Keratinocyte (primary cell): ENCODE data around the gene HELT. TPM values are rescaled to one million over a fixed set of nuclear protein-coding genes. Genes with fewer than 3 reads are reported as not detected.

Experiments
- DNase-seq: peaks from one replicate; pipeline ENCODE4 v3.0.0-alpha.2; 2011; ENCODE audit warnings: low read depth, missing footprints, low spot score
- FAIRE-seq: peaks from 2 replicates; lab custom pipeline; 2011; peaks lifted over from hg19 to GRCh38; lab: Jason Lieb, UNC
- H2AFZ ChIP-seq: 2 replicates; pipeline ENCODE4 v1.6.0; 2012; ENCODE audit warnings: low read length, control low read depth, inconsistent platforms; ENCODE audit not compliant: control insufficient read depth
- H3K27ac ChIP-seq: 2 replicates; pipeline ENCODE4 v1.5.1; 2011; ENCODE audit warnings: low read length; ENCODE audit not compliant: control insufficient read depth, insufficient read depth
- H3K27me3 ChIP-seq: 3 replicates; pipeline ENCODE4 v1.6.0; 2011; ENCODE audit warnings: low read length; ENCODE audit not compliant: control insufficient read depth, insufficient read depth; ENCODE audit errors: extremely low read depth
- H3K36me3 ChIP-seq, 2 experiments: 2 replicates in 1 of 2; 3 replicates in 1 of 2; pipeline ENCODE4 v1.5.1; 2011; ENCODE audit warnings: low read length in 2 of 2, mild to moderate bottlenecking in 1 of 2; ENCODE audit not compliant: control insufficient read depth in 2 of 2, insufficient read depth in 2 of 2; ENCODE audit errors: extremely low read depth in 1 of 2
- H3K4me1 ChIP-seq: 3 replicates; pipeline ENCODE4 v1.5.1; 2011; ENCODE audit warnings: low read length; ENCODE audit not compliant: control insufficient read depth, insufficient read depth; ENCODE audit errors: extremely low read depth
- H3K4me2 ChIP-seq: 3 replicates; pipeline ENCODE4 v1.6.0; 2011; ENCODE audit warnings: low read depth, low read length; ENCODE audit not compliant: control insufficient read depth, insufficient read depth; ENCODE audit errors: extremely low read depth
- H3K4me3 ChIP-seq, 3 experiments: fragments of 200-600 bp in 1 of 3; sonication (generic) in 1 of 3; 2 replicates in 2 of 3; 3 replicates in 1 of 3; pipeline ENCODE4 v1.5.1; 2011 to 2016; ENCODE audit warnings: low read length in 3 of 3, mild to moderate bottlenecking in 3 of 3, control low read depth in 2 of 3, inconsistent platforms in 1 of 3, low read depth in 1 of 3, mixed read lengths in 1 of 3, mixed run types in 1 of 3, moderate library complexity in 1 of 3; ENCODE audit not compliant: control insufficient read depth in 2 of 3, insufficient read depth in 2 of 3; ENCODE audit errors: extremely low read depth in 1 of 3
- H3K79me2 ChIP-seq: 2 replicates; pipeline ENCODE4 v1.6.0; 2012; ENCODE audit warnings: low read length; ENCODE audit not compliant: control insufficient read depth, insufficient read depth
- H3K9ac ChIP-seq: 3 replicates; pipeline ENCODE4 v1.6.0; 2011; ENCODE audit warnings: low read length; ENCODE audit not compliant: control insufficient read depth, insufficient read depth; ENCODE audit errors: extremely low read depth
- H3K9me1 ChIP-seq: 3 replicates; pipeline ENCODE4 v1.6.0; 2011; ENCODE audit warnings: low read length; ENCODE audit not compliant: control insufficient read depth, insufficient read depth; ENCODE audit errors: extremely low read depth
- H3K9me3 ChIP-seq: 2 replicates; pipeline ENCODE4 v1.5.1; 2012; ENCODE audit warnings: low read depth, low read length; ENCODE audit not compliant: control insufficient read depth
- H4K20me1 ChIP-seq: 3 replicates; pipeline ENCODE4 v1.6.0; 2011; ENCODE audit warnings: low read length; ENCODE audit not compliant: control insufficient read depth, insufficient read depth; ENCODE audit errors: extremely low read depth
- EZH2 ChIP-seq: IDR thresholded peaks from one replicate; pipeline ENCODE4 v1.6.1; 2012; ENCODE audit warnings: inconsistent platforms, mild to moderate bottlenecking, low read length, moderate library complexity
- dilution Hi-C: fragments of 300-500 bp; cut with MboI; formaldehyde crosslinking; loops from one replicate; pipeline ENCODE4 v1.7.0; 2020; ENCODE audit warnings: low sequenced_read_pairs; ENCODE audit not compliant: extremely low pct_ligation_motif_present
- polyA plus RNA-seq, 5 experiments: library from polyadenylated mRNA; depleted of rRNA in 3 of 5; stranded (reverse) in 3 of 5; stranded (forward) in 1 of 5; unstranded in 1 of 5; fragments of >200 nt; gene quantifications; 1 replicate in 1 of 5; 2 replicates in 3 of 5; 3 replicates in 1 of 5; pipeline versions ENCODE4 v1.2.1 to v1.2.3, GENCODE V29; 2011 to 2012; ENCODE audit warnings: missing spikeins in 2 of 5, low read depth in 1 of 5, low replicate concordance in 1 of 5
- TF ChIP-seq, protein P1 (sequence below), 3 experiments: IDR thresholded peaks in 1 of 3; conservative IDR thresholded peaks in 1 of 3; optimal IDR thresholded peaks in 1 of 3; 2 replicates in 2 of 3; 3 replicates in 1 of 3; pipeline versions ENCODE3 to v1.5.1; 2011; ENCODE audit warnings: low read length in 3 of 3, mild to moderate bottlenecking in 3 of 3, moderate library complexity in 2 of 3, control low read depth in 1 of 3, inconsistent platforms in 1 of 3; ENCODE audit not compliant: insufficient read depth in 2 of 3; ENCODE audit errors: extremely low read depth in 1 of 3

Gene HELT
- polyA plus RNA-seq, 1 donor (not counting 4 experiments of a cell fraction or from before 2014, with no cell fraction given), result not detected

DNA sequence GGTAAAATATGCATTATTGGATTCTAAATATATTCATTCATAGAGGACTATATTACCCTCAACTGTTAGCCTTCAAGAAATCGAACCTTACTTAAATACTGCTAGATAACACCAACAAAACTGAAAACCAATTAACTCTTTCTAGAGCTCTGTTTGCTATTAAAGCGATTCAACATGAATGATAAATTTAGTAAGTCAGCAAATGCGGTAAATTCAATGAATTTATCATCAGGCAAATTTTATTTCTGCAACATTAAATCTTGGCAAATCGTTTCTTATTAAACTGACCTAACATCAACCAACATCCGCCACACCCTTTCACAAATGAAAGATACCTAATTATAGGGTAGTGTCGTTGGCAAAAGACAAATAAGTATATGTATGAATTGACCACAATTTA lies 26.4 kb upstream of the HELT start:
- Histone ChIP-seq H3K79me2 (no peaks in the 10 kb centered on the region), H3K27ac (no peak overlapping the region), H3K9me3 (no peaks in the 10 kb centered on the region), H3K4me1 (no peaks in the 10 kb centered on the region), H2AFZ (no peak overlapping the region), H3K36me3 (no peaks in the 10 kb centered on the region), H3K4me3 (no peak overlapping the region), H3K4me2 (no peak overlapping the region), H3K27me3 (peaks cover 3% of the 10 kb centered on the region), H4K20me1 (no peaks in the 10 kb centered on the region), H3K9ac (no peak overlapping the region), H3K9me1 (no peaks in the 10 kb centered on the region)
- TF ChIP-seq EZH2, result no peak
- TF ChIP-seq, protein P1, sequence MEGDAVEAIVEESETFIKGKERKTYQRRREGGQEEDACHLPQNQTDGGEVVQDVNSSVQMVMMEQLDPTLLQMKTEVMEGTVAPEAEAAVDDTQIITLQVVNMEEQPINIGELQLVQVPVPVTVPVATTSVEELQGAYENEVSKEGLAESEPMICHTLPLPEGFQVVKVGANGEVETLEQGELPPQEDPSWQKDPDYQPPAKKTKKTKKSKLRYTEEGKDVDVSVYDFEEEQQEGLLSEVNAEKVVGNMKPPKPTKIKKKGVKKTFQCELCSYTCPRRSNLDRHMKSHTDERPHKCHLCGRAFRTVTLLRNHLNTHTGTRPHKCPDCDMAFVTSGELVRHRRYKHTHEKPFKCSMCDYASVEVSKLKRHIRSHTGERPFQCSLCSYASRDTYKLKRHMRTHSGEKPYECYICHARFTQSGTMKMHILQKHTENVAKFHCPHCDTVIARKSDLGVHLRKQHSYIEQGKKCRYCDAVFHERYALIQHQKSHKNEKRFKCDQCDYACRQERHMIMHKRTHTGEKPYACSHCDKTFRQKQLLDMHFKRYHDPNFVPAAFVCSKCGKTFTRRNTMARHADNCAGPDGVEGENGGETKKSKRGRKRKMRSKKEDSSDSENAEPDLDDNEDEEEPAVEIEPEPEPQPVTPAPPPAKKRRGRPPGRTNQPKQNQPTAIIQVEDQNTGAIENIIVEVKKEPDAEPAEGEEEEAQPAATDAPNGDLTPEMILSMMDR (optimal IDR thresholded peaks at IDR 0.05 in 1 of 3, IDR thresholded peaks at IDR 0.05 in 1 of 3, conservative IDR thresholded peaks at IDR 0.05 in 1 of 3; ENCODE audit: extremely low read depth in 1 of 3, insufficient read depth in 2 of 3, low read length in 3 of 3), result no peak
- dilution Hi-C loops, result no loop called here
- DNase-seq, result no peak
- no peak for FAIRE-seq

DNA sequence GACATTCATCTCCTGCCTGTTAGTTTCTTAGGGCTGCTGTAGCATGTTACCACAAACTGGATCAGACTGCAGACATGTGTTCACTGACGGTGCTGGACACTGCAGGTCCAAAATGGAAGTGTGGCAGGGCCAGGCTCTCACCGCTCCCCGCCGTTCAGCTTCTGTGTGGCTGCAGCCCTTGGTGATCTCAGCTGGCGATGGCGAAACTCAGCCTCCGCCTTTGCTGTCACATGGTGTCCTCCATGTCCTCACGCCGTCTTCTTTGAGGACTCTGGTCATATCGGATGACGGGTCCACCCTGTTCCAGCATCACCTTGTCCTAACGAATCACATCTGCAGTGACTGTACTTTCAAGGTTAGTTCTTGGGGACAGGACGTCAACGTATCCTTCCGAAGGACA lies 25.9 kb upstream of the HELT start:
- FAIRE-seq (no peak), DNase-seq (no peak)
- TF ChIP-seq, protein P1 (optimal IDR thresholded peaks at IDR 0.05 in 1 of 3, IDR thresholded peaks at IDR 0.05 in 1 of 3, conservative IDR thresholded peaks at IDR 0.05 in 1 of 3; ENCODE audit: extremely low read depth in 1 of 3, insufficient read depth in 2 of 3, low read length in 3 of 3), result no peak
- TF ChIP-seq EZH2, result no peak
- peaks cover 3% of the 10 kb centered on the region for H3K27me3 ChIP-seq
- no peak overlapping the region for H3K9ac ChIP-seq
- H3K36me3 ChIP-seq, result no peaks in the 10 kb centered on the region
- dilution Hi-C loops, result no loop called here
- no peak overlapping the region for H3K4me3 ChIP-seq
- H4K20me1 ChIP-seq, result no peaks in the 10 kb centered on the region
- no peak overlapping the region for H2AFZ ChIP-seq
- no peaks in the 10 kb centered on the region for H3K9me1 ChIP-seq
- no peaks in the 10 kb centered on the region for H3K9me3 ChIP-seq
- no peak overlapping the region for H3K4me2 ChIP-seq
- no peaks in the 10 kb centered on the region for H3K79me2 ChIP-seq
- H3K4me1 ChIP-seq, result no peaks in the 10 kb centered on the region
- no peak overlapping the region for H3K27ac ChIP-seq
